HepG2 (cell line): ENCODE data around the gene IPO5. TPM values are rescaled to one million over a fixed set of nuclear protein-coding genes. Genes with fewer than 3 reads are reported as not detected.
A peak's percentile ranks its signal among the peaks of the same experiment; 100 is the strongest.

ENCODE experiments used
- CBX1 ChIP-seq: IDR thresholded peaks from one replicate; pipeline ENCODE4 v1.6.1; 2016; ENCODE audit warnings: antibody characterized with exemption, low read depth
- ELF1 ChIP-seq: sonication (generic); formaldehyde crosslinking; IDR thresholded peaks from 2 replicates; pipeline ENCODE4 v1.4.0; 2020; ENCODE audit warnings: missing genetic modification reagents
- ETV5 ChIP-seq: IDR thresholded peaks from 2 replicates; pipeline ENCODE4 v1.6.1; 2018; ENCODE audit warnings: missing biosample characterization, missing genetic modification reagents, inconsistent platforms, borderline replicate concordance
- POGZ ChIP-seq: sonication (generic); formaldehyde crosslinking; IDR thresholded peaks from 2 replicates; pipeline ENCODE4 v1.4.0; 2020; ENCODE audit warnings: mild to moderate bottlenecking, missing genetic modification reagents
- SRY ChIP-seq: sonication (generic); formaldehyde crosslinking; IDR thresholded peaks from 2 replicates; pipeline ENCODE4 v1.8.0; 2022; ENCODE audit warnings: mild to moderate bottlenecking, missing genetic modification reagents
- STAT6 ChIP-seq: sonication (generic); formaldehyde crosslinking; IDR thresholded peaks from 2 replicates; pipeline ENCODE4 v1.4.0; 2020; ENCODE audit warnings: missing genetic modification reagents, mild to moderate bottlenecking, borderline replicate concordance
- TCF12 ChIP-seq, 2 experiments: fragments of 450-650 bp in 1 of 2; sonication (generic) in 1 of 2; formaldehyde crosslinking in 1 of 2; IDR thresholded peaks; 2 replicates each; pipeline versions ENCODE4 v1.6.1 to v1.8.0; 2017 to 2022; ENCODE audit warnings: antibody characterized with exemption in 1 of 2, mild to moderate bottlenecking in 1 of 2, missing genetic modification reagents in 1 of 2, moderate library complexity in 1 of 2
- ZNF749 ChIP-seq: sonication (generic); formaldehyde crosslinking; IDR thresholded peaks from 2 replicates; pipeline ENCODE4 v1.8.0; 2022; ENCODE audit warnings: mild to moderate bottlenecking, missing genetic modification reagents, moderate library complexity, borderline replicate concordance
- polyA plus RNA-seq, 8 experiments: library from polyadenylated mRNA; depleted of rRNA in 3 of 8; stranded (reverse) in 7 of 8; unstranded in 1 of 8; fragments of >200 nt; fragmentation: Illumina TruSeq in 4 of 8; extraction: Trizol in 4 of 8; gene quantifications; 2 replicates each; pipeline versions ENCODE4 v1.2.1 to v1.2.3, GENCODE V29; 2011 to 2016; ENCODE audit warnings: low read depth in 4 of 8, missing spikeins in 1 of 8, mixed read lengths in 1 of 8; ENCODE audit not compliant: insufficient read depth in 1 of 8
- total RNA-seq, 5 experiments: library from RNA; depleted of rRNA; stranded (reverse); fragments of >200 nt; fragmentation: Illumina TruSeq; extraction: Trizol; gene quantifications; 2 replicates each; pipeline ENCODE4 v1.2.3, GENCODE V29; 2016; ENCODE audit warnings: low read depth in 1 of 5
- TF ChIP-seq, protein P1 (sequence below): sonication (generic); formaldehyde crosslinking; IDR thresholded peaks from 2 replicates; pipeline ENCODE4 v1.4.0; 2020; ENCODE audit warnings: mild to moderate bottlenecking, missing genetic modification reagents
- TF ChIP-seq, protein P2 (sequence below): IDR thresholded peaks from 2 replicates; pipeline ENCODE4 v1.6.1; 2016; ENCODE audit warnings: missing compliant biosample characterization, missing genetic modification reagents, borderline replicate concordance
- TF ChIP-seq, protein P3 (sequence below): sonication (generic); formaldehyde crosslinking; IDR thresholded peaks from 2 replicates; pipeline ENCODE4 v1.4.0; 2020; ENCODE audit warnings: missing genetic modification reagents
- TF ChIP-seq, protein P4 (sequence below): sonication (generic); formaldehyde crosslinking; IDR thresholded peaks from 2 replicates; pipeline ENCODE4 v1.4.0; 2020; ENCODE audit warnings: missing genetic modification reagents, borderline replicate concordance
- TF ChIP-seq, protein P5 (sequence below): sonication (generic); formaldehyde crosslinking; IDR thresholded peaks from 2 replicates; pipeline ENCODE4 v1.8.0; 2022; ENCODE audit warnings: low read depth, missing genetic modification reagents

The IPO5 gene
- total and polyA plus RNA-seq, 2 of the 13 experiments (the other 11 are each of a cell fraction or from before 2014, with no cell fraction given): 155 to 242 TPM

DNA sequence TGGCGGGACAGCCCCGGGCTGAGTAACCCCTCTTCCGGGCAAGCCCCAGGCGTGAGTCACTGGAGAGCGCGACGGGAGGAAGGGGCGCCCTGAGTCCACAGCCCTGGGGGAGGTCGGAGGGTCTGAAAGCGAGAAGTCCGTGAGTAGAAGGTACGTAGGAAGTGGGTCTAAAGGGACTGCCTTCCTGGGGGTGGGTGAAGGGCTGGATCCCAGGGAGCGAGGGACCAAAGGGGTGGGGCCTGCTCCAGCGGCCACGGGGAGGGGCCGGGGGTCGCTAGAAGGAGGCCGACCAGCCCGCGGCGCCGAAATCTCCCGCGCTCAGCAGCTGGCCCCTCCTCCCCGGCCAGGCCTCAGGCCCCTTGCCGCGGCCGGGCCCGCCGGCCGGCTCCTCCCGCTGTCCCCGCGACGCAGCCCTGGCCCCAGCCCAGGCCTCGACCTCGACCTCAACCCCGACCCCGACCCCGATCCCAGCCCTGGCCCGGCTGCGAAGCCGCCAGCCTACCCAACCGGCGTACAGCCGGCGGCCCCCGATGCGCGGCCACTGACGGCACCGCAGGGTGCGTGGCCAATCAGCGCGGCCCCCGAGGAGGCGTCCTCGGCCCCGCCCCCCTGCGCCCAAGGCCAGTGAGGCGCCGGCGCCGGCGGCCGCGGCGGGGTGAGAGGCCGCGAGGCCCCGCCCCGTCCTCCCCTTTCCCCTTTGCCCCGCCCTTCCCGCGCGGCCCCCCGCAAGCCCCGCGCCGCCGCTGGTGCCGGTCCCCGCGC, 22.6 kb downstream of the IPO5 start (continued):
- TF ChIP-seq, protein P1, sequence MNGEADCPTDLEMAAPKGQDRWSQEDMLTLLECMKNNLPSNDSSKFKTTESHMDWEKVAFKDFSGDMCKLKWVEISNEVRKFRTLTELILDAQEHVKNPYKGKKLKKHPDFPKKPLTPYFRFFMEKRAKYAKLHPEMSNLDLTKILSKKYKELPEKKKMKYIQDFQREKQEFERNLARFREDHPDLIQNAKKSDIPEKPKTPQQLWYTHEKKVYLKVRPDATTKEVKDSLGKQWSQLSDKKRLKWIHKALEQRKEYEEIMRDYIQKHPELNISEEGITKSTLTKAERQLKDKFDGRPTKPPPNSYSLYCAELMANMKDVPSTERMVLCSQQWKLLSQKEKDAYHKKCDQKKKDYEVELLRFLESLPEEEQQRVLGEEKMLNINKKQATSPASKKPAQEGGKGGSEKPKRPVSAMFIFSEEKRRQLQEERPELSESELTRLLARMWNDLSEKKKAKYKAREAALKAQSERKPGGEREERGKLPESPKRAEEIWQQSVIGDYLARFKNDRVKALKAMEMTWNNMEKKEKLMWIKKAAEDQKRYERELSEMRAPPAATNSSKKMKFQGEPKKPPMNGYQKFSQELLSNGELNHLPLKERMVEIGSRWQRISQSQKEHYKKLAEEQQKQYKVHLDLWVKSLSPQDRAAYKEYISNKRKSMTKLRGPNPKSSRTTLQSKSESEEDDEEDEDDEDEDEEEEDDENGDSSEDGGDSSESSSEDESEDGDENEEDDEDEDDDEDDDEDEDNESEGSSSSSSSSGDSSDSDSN (CRISPR knock-in tag): peak; percentile 55; the same call in 1 of the 2 replicates
- TF ChIP-seq, protein P2, sequence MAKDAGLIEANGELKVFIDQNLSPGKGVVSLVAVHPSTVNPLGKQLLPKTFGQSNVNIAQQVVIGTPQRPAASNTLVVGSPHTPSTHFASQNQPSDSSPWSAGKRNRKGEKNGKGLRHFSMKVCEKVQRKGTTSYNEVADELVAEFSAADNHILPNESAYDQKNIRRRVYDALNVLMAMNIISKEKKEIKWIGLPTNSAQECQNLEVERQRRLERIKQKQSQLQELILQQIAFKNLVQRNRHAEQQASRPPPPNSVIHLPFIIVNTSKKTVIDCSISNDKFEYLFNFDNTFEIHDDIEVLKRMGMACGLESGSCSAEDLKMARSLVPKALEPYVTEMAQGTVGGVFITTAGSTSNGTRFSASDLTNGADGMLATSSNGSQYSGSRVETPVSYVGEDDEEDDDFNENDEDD: peak; percentile 86
- TF ChIP-seq, protein P3, sequence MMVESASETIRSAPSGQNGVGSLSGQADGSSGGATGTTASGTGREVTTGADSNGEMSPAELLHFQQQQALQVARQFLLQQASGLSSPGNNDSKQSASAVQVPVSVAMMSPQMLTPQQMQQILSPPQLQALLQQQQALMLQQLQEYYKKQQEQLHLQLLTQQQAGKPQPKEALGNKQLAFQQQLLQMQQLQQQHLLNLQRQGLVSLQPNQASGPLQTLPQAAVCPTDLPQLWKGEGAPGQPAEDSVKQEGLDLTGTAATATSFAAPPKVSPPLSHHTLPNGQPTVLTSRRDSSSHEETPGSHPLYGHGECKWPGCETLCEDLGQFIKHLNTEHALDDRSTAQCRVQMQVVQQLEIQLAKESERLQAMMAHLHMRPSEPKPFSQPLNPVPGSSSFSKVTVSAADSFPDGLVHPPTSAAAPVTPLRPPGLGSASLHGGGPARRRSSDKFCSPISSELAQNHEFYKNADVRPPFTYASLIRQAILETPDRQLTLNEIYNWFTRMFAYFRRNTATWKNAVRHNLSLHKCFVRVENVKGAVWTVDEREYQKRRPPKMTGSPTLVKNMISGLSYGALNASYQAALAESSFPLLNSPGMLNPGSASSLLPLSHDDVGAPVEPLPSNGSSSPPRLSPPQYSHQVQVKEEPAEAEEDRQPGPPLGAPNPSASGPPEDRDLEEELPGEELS (CRISPR knock-in tag): no peak; the same call in 1 of the 2 replicates
- TF ChIP-seq POGZ (CRISPR knock-in tag) (peak; percentile 52; the same call in 1 of the 2 replicates), ZNF749 (CRISPR knock-in tag) (peak; percentile 19; the same call in 1 of the 2 replicates), SRY (CRISPR knock-in tag) (peak; percentile 63; the same call in 1 of the 2 replicates), CBX1 (no peak), TCF12 (IDR thresholded peaks at IDR 0.05) (no peak), TCF12 (CRISPR knock-in tag; IDR thresholded peaks at IDR 0.05) (peak; percentile 83; the same call in 1 of the 2 replicates), ELF1 (CRISPR knock-in tag) (peak; percentile 39; the same call in 1 of the 2 replicates), ETV5 (0 out of 2 replicates have a peak, but pooled peaks have one; percentile 30), STAT6 (CRISPR knock-in tag) (no peak)
- TF ChIP-seq, protein P4, sequence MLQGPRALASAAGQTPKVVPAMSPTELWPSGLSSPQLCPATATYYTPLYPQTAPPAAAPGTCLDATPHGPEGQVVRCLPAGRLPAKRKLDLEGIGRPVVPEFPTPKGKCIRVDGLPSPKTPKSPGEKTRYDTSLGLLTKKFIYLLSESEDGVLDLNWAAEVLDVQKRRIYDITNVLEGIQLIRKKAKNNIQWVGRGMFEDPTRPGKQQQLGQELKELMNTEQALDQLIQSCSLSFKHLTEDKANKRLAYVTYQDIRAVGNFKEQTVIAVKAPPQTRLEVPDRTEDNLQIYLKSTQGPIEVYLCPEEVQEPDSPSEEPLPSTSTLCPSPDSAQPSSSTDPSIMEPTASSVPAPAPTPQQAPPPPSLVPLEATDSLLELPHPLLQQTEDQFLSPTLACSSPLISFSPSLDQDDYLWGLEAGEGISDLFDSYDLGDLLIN: peak; percentile 83; the same call in 1 of the 2 replicates
- TF ChIP-seq, protein P5, sequence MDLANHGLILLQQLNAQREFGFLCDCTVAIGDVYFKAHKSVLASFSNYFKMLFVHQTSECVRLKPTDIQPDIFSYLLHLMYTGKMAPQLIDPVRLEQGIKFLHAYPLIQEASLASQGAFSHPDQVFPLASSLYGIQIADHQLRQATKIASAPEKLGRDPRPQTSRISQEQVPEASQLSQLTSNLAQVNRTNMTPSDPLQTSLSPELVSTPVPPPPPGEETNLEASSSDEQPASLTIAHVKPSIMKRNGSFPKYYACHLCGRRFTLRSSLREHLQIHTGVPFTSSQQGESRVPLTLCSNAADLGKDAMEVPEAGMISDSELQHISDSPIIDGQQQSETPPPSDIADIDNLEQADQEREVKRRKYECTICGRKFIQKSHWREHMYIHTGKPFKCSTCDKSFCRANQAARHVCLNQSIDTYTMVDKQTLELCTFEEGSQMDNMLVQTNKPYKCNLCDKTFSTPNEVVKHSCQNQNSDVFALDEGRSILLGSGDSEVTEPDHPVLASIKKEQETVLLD (CRISPR knock-in tag): peak; percentile 84; the same call in 1 of the 2 replicates
